K562 treated with DMSO at 1 percent for 48 hours (cell line): ENCODE data around the gene BCL2L14. TPM values are rescaled to one million over a fixed set of nuclear protein-coding genes. Genes with fewer than 3 reads are reported as not detected.

ENCODE experiments used
- total RNA-seq: library from RNA; unstranded; fragments of 300-600 nt; gene quantifications from 2 replicates; pipeline ENCODE4 v1.2.3, GENCODE V29; 2022; ENCODE audit warnings: low replicate concordance; ENCODE audit errors: extremely low read depth

Gene BCL2L14, protein sequence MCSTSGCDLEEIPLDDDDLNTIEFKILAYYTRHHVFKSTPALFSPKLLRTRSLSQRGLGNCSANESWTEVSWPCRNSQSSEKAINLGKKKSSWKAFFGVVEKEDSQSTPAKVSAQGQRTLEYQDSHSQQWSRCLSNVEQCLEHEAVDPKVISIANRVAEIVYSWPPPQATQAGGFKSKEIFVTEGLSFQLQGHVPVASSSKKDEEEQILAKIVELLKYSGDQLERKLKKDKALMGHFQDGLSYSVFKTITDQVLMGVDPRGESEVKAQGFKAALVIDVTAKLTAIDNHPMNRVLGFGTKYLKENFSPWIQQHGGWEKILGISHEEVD
- not detected in 2 replicates for total RNA-seq

DNA sequence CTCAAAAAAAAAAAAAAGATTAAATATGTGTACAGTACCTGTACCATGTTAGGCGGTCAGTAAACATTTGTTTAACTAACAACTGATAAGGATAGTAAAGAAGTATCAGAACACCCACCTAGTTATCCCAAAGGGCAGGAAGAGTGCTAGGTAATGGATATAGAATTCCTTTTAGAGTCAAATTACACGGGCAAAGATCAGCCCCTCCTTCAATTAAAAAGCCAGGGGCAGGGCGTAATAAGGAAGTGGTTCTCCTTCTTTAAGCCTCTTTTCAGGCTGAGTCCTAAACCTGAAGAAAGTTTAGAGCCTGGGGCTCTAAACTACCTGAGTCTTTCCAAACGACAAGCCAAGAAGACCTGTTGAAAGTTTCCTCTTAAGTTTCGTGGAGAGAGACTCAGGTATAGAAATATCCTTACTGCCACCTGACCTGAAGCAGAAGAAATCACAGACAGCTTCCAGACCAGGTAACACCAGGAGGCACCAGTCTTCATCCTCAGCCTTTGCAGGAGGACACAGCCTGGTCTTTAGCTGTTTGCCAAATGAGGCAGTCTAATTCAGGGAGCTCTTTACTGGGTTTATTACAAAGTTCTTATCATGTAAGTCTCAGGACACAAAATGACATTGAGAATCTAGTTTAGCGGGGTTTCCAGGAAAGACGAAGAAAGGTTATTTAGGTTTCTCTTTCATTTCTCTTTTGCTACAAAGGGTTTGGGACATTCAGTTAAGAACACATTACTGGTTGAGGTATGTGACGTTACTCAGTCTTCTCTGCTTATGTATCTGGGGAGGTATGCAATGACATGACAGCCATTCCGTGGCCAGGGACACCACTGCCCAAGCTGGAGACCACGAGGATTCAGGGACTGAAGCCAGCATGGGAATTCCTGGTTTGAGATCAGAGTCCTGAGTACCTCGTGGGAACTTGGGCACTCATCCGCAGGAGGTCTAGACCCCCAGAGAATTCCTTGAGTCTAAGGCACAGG is at the start of gene BCL2L14:
TSS of gene BCL2L14 (plus strand) at position 266 of the 983 bp plus-strand sequence. CDS start 8,367 bp downstream, outside the sequence.

Other genes with a start within 250 kb of the BCL2L14 start
- not detected in 2 replicates for gene LRP6, start 196.1 kb downstream of the BCL2L14 start, total RNA-seq